ENCODE results near the gene TRPC4. TPM values are rescaled to one million over a fixed set of nuclear protein-coding genes. Genes with fewer than 3 reads are reported as not detected.

Gene TRPC4
- total RNA-seq, 1 experiment from 2014 or later = 8.0 TPM

- no peak for TF ChIP-seq ZNF671 (CRISPR knock-in tag; IDR thresholded peaks at IDR 0.05)
- no peak for TF ChIP-seq ZNF425 (CRISPR knock-in tag; conservative IDR thresholded peaks at IDR 0.05)
- TF ChIP-seq KAT7 (CRISPR knock-in tag; IDR thresholded peaks at IDR 0.05; ENCODE audit: borderline replicate concordance) = no peak
- no peak for TF ChIP-seq NFE2L1 (CRISPR knock-in tag; IDR thresholded peaks at IDR 0.05)
- no peak for TF ChIP-seq AR (CRISPR knock-in tag; IDR thresholded peaks at IDR 0.05)
- no peak for TF ChIP-seq CREB1 (CRISPR knock-in tag; IDR thresholded peaks at IDR 0.05)
- TF ChIP-seq ZNF317 (CRISPR knock-in tag; IDR thresholded peaks at IDR 0.05; ENCODE audit: borderline replicate concordance, low read depth) = no peak
- no peak for TF ChIP-seq ZNF232 (CRISPR knock-in tag; IDR thresholded peaks at IDR 0.05)
- TF ChIP-seq GABPB1 (CRISPR knock-in tag; IDR thresholded peaks at IDR 0.05) = no peak
- no peak for TF ChIP-seq CTCF (IDR thresholded peaks at IDR 0.05)
- no peak for TF ChIP-seq JAZF1 (CRISPR knock-in tag; IDR thresholded peaks at IDR 0.05)
- TF ChIP-seq FOXP4 (CRISPR knock-in tag; IDR thresholded peaks at IDR 0.05) = no peak
- H3K4me3 Mint-ChIP-seq = no peak overlapping the region
- H3K36me3 Mint-ChIP-seq = no peaks in the 10 kb centered on the region
- DNase-seq (ENCODE audit: low spot score) (no peak), ATAC-seq (no peak)
- H3K4me1 Mint-ChIP-seq = no peaks in the 10 kb centered on the region
- H3K9me3 Mint-ChIP-seq = no peaks in the 10 kb centered on the region
- CTCF ChIA-PET = no interaction called here
- H3K27ac Mint-ChIP-seq = no peak overlapping the region
- POLR2A ChIA-PET = no interaction called here
- H3K27me3 Mint-ChIP-seq (ENCODE audit: low read depth) = no peaks in the 10 kb centered on the region
These were observed 237.3 kb downstream of the TRPC4 start for GRCh38 chr13:37632294-37632693.

GRCh38 chr13:37627428-37627827, 242.1 kb downstream of the TRPC4 start:
- H3K27me3 Mint-ChIP-seq (ENCODE audit: low read depth) = no peaks in the 10 kb centered on the region
- no peaks in the 10 kb centered on the region for H3K36me3 Mint-ChIP-seq
- POLR2A ChIA-PET = no interaction called here
- H3K9me3 Mint-ChIP-seq = no peaks in the 10 kb centered on the region
- ATAC-seq (no peak), DNase-seq (ENCODE audit: low spot score) (no peak)
- TF ChIP-seq ZNF512 (CRISPR knock-in tag; IDR thresholded peaks at IDR 0.05; ENCODE audit: borderline replicate concordance) (no peak), ZNF281 (CRISPR knock-in tag; IDR thresholded peaks at IDR 0.05) (no peak), ESRRA (CRISPR knock-in tag; IDR thresholded peaks at IDR 0.05; ENCODE audit: borderline replicate concordance) (no peak)
- H3K4me3 Mint-ChIP-seq = no peak overlapping the region
- CTCF ChIA-PET = no interaction called here
- no peak overlapping the region for H3K27ac Mint-ChIP-seq
- no peaks in the 10 kb centered on the region for H3K4me1 Mint-ChIP-seq

Measured in WTC11 (cell line).